Immature natural killer cell (primary cell): ENCODE results near the gene PAF1. TPM values are rescaled to one million over a fixed set of nuclear protein-coding genes. Genes with fewer than 3 reads are reported as not detected.
A peak's percentile ranks its signal among the peaks of the same experiment; 100 is the strongest.

ENCODE experiments used
- DNase-seq, 3 donors: peaks; one replicate each; pipeline ENCODE4 v3.0.0; 2022; ENCODE audit warnings: mixed read lengths in 1 of 3
- H3K27ac Mint-ChIP-seq, 6 donors: one replicate each; pipeline ENCODE4 v1.8.0; 2020; ENCODE audit warnings: mixed read lengths in 6 of 6, mild to moderate bottlenecking in 5 of 6, inconsistent platforms in 4 of 6, moderate library complexity in 3 of 6
- H3K27me3 Mint-ChIP-seq, 3 donors: one replicate each; pipeline ENCODE4 v1.8.0; 2020 to 2021; ENCODE audit warnings: low read depth in 3 of 3, mild to moderate bottlenecking in 3 of 3, mixed read lengths in 3 of 3, moderate library complexity in 3 of 3, inconsistent platforms in 1 of 3
- H3K36me3 Mint-ChIP-seq, 3 donors: one replicate each; pipeline ENCODE4 v1.8.0; 2020; ENCODE audit warnings: mixed read lengths in 3 of 3, inconsistent platforms in 2 of 3, mild to moderate bottlenecking in 2 of 3
- H3K4me1 Mint-ChIP-seq, 2 donors: one replicate each; pipeline ENCODE4 v1.8.0; 2020; ENCODE audit warnings: inconsistent platforms in 2 of 2, mild to moderate bottlenecking in 2 of 2, mixed read lengths in 2 of 2, moderate library complexity in 1 of 2
- H3K4me3 Mint-ChIP-seq, 5 donors: one replicate each; pipeline ENCODE4 v1.8.0; 2020; ENCODE audit warnings: mild to moderate bottlenecking in 5 of 5, mixed read lengths in 5 of 5, inconsistent platforms in 3 of 5, moderate library complexity in 3 of 5
- H3K9me3 Mint-ChIP-seq, 6 donors: one replicate each; pipeline ENCODE4 v1.8.0; 2020; ENCODE audit warnings: mild to moderate bottlenecking in 6 of 6, mixed read lengths in 6 of 6, inconsistent platforms in 4 of 6, moderate library complexity in 3 of 6
- polyA plus RNA-seq, 3 donors: library from polyadenylated mRNA; unstranded; fragments of 300-500 nt; fragmentation: Illumina TruSeq; gene quantifications; one replicate each; pipeline ENCODE4 v1.2.3, GENCODE V29; 2021

The PAF1 gene
- polyA plus RNA-seq, 3 donors from 2014 or later: 18.9 to 48.1 (median 31.6) TPM

DNA sequence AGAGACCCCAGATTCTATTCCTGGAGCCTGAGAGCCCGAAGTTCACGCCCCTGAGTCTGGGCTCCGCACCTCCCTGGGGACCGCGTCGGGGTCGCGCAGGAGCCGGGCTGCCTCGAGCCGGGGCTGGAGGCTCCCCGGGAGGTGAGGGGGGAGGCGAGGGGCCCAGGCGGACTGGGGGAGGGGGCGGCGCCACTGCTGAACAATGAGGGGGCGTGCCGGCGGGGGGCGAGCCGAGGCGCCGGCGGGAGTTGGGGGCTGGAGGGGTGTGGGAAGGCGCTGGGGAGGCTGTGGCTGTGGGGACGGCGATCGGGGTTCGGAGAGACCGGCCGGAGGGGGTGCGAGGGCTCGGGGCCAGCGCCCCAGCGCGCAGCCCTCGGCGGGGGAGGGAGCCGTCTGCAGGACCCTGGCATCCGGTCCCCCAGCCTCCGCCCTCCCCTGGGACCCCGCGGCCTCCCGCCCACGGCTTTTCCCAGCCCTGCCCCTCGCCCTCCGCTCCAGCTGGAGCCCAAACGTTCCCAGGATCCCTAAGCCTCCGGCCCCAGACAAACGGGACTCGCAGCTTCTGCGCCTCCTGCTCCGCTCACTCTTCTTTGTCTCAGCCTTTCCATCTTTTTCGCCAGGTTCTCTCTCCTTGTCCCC is 22.5 kb upstream of the PAF1 start:
- Mint-ChIP-seq H3K27ac (peak overlapping the region; percentile 44 to 99 (median 87)), H3K4me3 (peak overlapping the region; percentile 83 to 98 (median 86)), H3K9me3 (peaks cover 0 to 13% (median 0%) of the 10 kb centered on the region in 6 donors), H3K4me1 (peaks cover 40 to 47% of the 10 kb centered on the region in 2 donors), H3K36me3 (peaks cover 7% of the 10 kb centered on the region in 3 donors), H3K27me3 (peaks cover 42 to 54% (median 44%) of the 10 kb centered on the region in 3 donors)
- DNase-seq: no peak

DNA sequence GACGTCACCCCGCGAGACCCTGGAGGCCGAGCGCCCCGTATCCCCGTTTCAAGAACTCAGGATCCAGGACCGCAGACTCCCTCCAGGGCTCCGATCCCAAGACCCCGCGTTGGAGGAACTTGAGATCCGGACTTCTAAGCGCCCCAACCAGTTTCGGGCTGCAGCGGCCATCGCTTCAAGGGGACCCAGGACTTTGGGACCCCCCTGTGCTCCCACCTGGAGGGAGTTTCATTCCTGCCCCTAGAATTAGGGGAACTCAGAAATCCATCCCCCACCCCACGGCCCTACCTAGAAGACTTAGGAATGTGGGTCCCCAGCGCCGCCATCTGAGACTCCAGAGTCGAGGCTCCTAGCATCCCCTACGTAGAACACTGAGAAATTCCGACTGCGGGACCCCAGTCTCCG is 22.0 kb upstream of the PAF1 start:
- peak overlapping the region in 5 of 6 donors; percentile 40 to 99 (median 75) for H3K27ac Mint-ChIP-seq
- peaks cover 47 to 59% (median 50%) of the 10 kb centered on the region in 3 donors for H3K27me3 Mint-ChIP-seq
- no peak for DNase-seq
- H3K9me3 Mint-ChIP-seq: peaks cover 0 to 17% (median 0%) of the 10 kb centered on the region in 6 donors
- peaks cover 45 to 53% of the 10 kb centered on the region in 2 donors for H3K4me1 Mint-ChIP-seq
- peaks cover 12% of the 10 kb centered on the region in 3 donors for H3K36me3 Mint-ChIP-seq
- peak overlapping the region; percentile 68 to 98 (median 86) for H3K4me3 Mint-ChIP-seq

DNA sequence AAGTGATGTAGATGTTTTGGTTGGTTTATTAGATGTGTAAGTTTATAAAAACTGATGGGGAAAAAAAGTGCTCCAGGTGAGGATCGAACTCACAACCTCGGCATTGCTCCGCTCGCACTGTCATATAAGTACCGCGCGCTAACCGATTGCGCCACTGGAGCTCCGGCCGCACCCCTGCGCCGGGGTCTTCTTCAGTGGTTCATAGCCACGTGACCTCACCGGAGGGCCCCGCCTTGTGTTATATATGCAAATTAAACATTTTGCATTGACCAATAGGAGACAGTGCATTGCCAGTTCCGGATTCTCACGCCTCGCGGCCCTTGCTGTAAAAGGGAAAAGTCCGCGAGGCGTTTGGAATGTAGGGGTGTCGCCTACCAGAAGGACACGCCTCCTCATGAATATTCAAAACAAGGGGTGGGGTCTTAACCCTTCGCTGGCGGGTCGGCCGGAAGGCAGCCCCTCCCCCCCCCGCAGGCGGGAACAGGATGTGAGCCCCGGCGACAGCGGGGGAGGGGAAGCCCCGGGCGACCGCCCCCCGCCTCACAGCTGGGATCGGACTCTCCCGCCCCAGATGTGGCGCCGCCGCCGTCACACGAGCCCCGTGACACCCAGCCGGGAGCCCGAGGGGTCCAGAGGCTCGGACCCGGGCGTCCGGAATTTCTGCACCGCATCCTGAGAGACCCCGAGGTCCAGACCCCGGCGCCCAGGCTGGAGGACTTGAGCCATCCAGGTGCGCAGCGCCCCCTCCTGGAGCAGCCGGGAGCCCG is 21.4 kb upstream of the PAF1 start, which contains the start of gene PLEKHG2:
Gene PLEKHG2, plus strand, starts transcription at position 570 of the 767 bp plus-strand sequence. CDS start 1,418 bp downstream, outside the sequence.
- Mint-ChIP-seq H3K9me3 (peaks cover 0 to 19% (median 0%) of the 10 kb centered on the region in 6 donors), H3K4me3 (peak within 1 kb of the TSS; percentile 83 to 98 (median 89))
- peak; percentile 98 to 99 (median 99) for DNase-seq

GRCh38 chr19:39411832-39412099 is 20.9 kb upstream of the PAF1 start:
- peak; percentile 92 to 94 (median 93) for DNase-seq
- Mint-ChIP-seq H3K27ac (peak overlapping the region; percentile 94 to 99 (median 97)), H3K27me3 (peaks cover 58 to 70% (median 61%) of the 10 kb centered on the region in 3 donors), H3K9me3 (peaks cover 0 to 19% (median 0%) of the 10 kb centered on the region in 6 donors), H3K4me1 (peaks cover 50 to 53% of the 10 kb centered on the region in 2 donors), H3K36me3 (peaks cover 14 to 20% (median 16%) of the 10 kb centered on the region in 3 donors), H3K4me3 (peak overlapping the region; percentile 76 to 98 (median 89))

More for the DNA sequence above, 21.4 kb upstream of the PAF1 start, which contains the start of gene PLEKHG2:
- peaks cover 53 to 65% (median 55%) of the 10 kb centered on the region in 3 donors for H3K27me3 Mint-ChIP-seq
- H3K36me3 Mint-ChIP-seq: peaks cover 13 to 15% (median 14%) of the 10 kb centered on the region in 3 donors
- H3K27ac Mint-ChIP-seq: peak within 1 kb of the TSS; percentile 94 to 99 (median 97)
- H3K4me1 Mint-ChIP-seq: peaks cover 46 to 53% of the 10 kb centered on the region in 2 donors

DNA sequence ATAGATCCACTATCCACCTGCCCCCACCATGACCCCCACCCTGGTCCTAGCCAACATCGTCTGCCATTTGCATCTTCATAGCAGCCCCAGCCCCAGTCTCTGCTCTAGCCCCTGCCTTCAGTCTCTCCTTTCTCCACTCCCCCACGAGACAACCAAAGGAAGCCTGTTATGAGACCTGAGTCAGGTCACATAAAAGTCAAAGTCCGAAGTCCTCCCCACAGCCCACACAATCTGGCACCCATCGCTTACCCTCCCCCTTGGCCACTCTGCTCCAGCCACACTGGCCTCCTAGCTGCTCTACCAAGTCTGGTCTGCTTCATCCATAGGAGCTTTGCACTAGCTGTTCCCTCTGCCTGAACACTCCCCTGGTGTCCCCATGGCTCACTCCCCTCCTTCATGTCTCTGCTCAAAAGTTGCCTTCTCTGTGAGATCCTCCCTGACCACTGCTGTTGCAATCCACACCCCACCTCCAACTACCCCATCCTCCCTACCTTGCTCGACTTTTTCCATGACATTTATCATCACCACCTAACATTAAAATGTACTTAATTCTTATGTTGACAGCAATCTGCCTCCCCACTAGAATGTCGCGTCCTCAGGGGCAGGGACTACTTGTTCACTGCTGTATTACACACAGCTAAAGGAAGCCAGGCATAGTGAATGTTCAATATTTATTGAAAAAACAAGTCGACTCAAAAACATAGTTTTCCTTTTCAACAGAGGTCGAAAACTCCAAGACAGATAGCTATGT is 20.4 kb upstream of the PAF1 start:
- Mint-ChIP-seq H3K36me3 (peaks cover 14 to 20% (median 16%) of the 10 kb centered on the region in 3 donors), H3K27me3 (peaks cover 61 to 74% (median 65%) of the 10 kb centered on the region in 3 donors)

DNA sequence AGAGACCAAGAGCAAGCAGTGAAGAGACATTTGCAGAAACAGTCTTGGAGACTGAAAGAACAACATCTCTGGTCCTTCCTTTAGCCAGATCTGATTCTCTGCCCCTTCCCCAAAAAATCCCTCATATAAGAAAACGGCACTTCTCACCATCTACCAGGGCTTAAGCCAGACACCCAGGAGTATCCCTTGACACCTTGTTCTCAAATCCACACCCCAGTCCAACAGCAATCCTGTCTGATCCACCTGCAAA is 19.9 kb upstream of the PAF1 start:
- Mint-ChIP-seq H3K27ac (peak overlapping the region; percentile 94 to 99 (median 97)), H3K36me3 (peaks cover 14 to 20% (median 16%) of the 10 kb centered on the region in 3 donors), H3K4me3 (peak overlapping the region; percentile 76 to 98 (median 89)), H3K9me3 (peaks cover 0 to 19% (median 0%) of the 10 kb centered on the region in 6 donors), H3K27me3 (peaks cover 63 to 79% (median 69%) of the 10 kb centered on the region in 3 donors), H3K4me1 (peaks cover 56 to 61% of the 10 kb centered on the region in 2 donors)
- no peak for DNase-seq

More for the DNA sequence above, 20.4 kb upstream of the PAF1 start:
- H3K4me3 Mint-ChIP-seq: peak overlapping the region; percentile 76 to 98 (median 89)
- peaks cover 51 to 56% of the 10 kb centered on the region in 2 donors for H3K4me1 Mint-ChIP-seq
- DNase-seq: peak in 1 of 3 donors; percentile 60
- peak overlapping the region; percentile 94 to 99 (median 97) for H3K27ac Mint-ChIP-seq
- peaks cover 0 to 19% (median 0%) of the 10 kb centered on the region in 6 donors for H3K9me3 Mint-ChIP-seq

GRCh38 chr19:39410017-39410830 is 19.3 kb upstream of the PAF1 start:
- H3K9me3 Mint-ChIP-seq: peaks cover 0 to 19% (median 0%) of the 10 kb centered on the region in 6 donors
- H3K4me1 Mint-ChIP-seq: peaks cover 59 to 65% of the 10 kb centered on the region in 2 donors
- H3K36me3 Mint-ChIP-seq: peaks cover 14 to 20% (median 16%) of the 10 kb centered on the region in 3 donors

DNA sequence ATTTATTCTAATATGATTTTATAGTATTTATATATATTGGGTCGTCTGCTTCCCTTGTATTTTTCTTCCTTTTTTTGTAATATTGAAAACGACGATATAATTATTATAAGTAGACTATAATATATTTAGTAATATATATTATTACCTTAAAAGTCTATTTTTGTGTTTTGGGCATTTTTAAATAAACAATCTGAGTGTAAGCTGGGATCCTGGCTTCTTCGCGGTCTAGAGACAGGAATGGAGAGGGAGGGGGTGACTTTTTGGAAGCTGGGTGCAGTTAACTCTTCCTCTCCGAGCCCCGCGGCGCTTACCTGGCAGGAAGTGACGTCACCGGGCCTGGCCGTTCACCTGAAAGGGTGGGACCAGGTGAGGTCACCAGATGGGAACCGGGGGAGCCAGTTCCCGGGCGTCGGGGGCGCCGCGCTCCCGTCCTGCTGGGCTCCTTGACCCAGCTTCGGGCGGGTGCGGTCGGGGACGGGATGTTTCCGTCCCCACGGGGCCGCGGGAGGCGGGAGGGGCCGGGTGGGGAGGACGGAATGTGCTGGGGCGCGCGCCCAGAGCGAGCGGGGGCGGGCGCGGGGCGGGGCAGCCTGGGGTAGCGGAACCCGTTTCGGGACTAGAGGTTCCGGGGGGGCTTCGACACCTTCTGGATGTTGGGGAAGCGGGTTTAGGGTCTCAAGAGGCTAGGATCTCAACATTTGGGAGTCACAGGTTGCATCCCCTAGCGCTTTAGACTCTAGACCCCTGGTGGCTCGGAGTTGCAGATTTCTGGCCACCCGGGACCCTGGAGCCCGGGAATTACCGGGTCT is 18.5 kb upstream of the PAF1 start:
- H3K4me1 Mint-ChIP-seq: peaks cover 60 to 61% of the 10 kb centered on the region in 2 donors
- H3K36me3 Mint-ChIP-seq: peaks cover 14 to 20% (median 16%) of the 10 kb centered on the region in 3 donors
- H3K9me3 Mint-ChIP-seq: peaks cover 0 to 19% (median 0%) of the 10 kb centered on the region in 6 donors
- H3K27ac Mint-ChIP-seq: peak overlapping the region; percentile 95 to 100 (median 98)
- peak overlapping the region; percentile 86 to 98 (median 91) for H3K4me3 Mint-ChIP-seq
- DNase-seq: peak; percentile 88 to 91 (median 89)
- H3K27me3 Mint-ChIP-seq: peaks cover 69 to 80% (median 71%) of the 10 kb centered on the region in 3 donors

More at GRCh38 chr19:39410017-39410830, 19.3 kb upstream of the PAF1 start:
- peak; percentile 41 to 52 (median 47) for DNase-seq
- H3K27ac Mint-ChIP-seq: peak overlapping the region; percentile 94 to 99 (median 97)
- H3K4me3 Mint-ChIP-seq: peak overlapping the region; percentile 76 to 98 (median 89)
- peaks cover 65 to 82% (median 73%) of the 10 kb centered on the region in 3 donors for H3K27me3 Mint-ChIP-seq

DNA sequence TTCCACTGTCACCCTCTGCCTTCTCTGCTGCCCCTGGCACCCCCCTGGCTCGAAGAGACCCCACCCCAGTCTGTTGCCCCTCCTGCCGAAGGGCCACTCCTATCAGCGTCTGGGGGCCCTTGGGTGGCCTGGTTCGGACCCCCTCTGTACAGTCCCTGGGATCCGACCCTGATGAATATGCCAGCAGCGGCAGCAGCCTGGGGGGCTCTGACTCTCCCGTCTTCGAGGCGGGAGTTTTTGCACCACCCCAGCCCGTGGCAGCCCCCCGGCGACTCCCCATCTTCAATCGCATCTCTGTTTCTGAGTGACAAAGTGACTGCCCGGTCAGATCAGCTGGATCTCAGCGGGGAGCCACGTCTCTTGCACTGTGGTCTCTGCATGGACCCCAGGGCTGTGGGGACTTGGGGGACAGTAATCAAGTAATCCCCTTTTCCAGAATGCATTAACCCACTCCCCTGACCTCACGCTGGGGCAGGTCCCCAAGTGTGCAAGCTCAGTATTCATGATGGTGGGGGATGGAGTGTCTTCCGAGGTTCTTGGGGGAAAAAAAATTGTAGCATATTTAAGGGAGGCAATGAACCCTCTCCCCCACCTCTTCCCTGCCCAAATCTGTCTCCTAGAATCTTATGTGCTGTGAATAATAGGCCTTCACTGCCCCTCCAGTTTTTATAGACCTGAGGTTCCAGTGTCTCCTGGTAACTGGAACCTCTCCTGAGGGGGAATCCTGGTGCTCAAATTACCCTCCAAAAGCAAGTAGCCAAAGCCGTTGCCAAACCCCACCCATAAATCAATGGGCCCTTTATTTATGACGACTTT is 17.7 kb upstream of the PAF1 start:
- peak overlapping the region; percentile 84 to 98 (median 89) for H3K4me3 Mint-ChIP-seq
- H3K27me3 Mint-ChIP-seq: peaks cover 72 to 82% (median 76%) of the 10 kb centered on the region in 3 donors
- H3K9me3 Mint-ChIP-seq: peaks cover 0 to 19% (median 0%) of the 10 kb centered on the region in 6 donors
- peak; percentile 63 to 66 (median 64) for DNase-seq
- peak overlapping the region; percentile 95 to 100 (median 98) for H3K27ac Mint-ChIP-seq
- peaks cover 14 to 20% (median 16%) of the 10 kb centered on the region in 3 donors for H3K36me3 Mint-ChIP-seq
- H3K4me1 Mint-ChIP-seq: peaks cover 58 to 59% of the 10 kb centered on the region in 2 donors

GRCh38 chr19:39407660-39408391 is 16.9 kb upstream of the PAF1 start:
- peaks cover 0 to 19% (median 0%) of the 10 kb centered on the region in 6 donors for H3K9me3 Mint-ChIP-seq
- H3K4me3 Mint-ChIP-seq: peak overlapping the region; percentile 84 to 98 (median 89)
- peak overlapping the region; percentile 95 to 100 (median 98) for H3K27ac Mint-ChIP-seq
- DNase-seq: peak in 2 of 3 donors; percentile 70 to 77
- peaks cover 14 to 20% (median 16%) of the 10 kb centered on the region in 3 donors for H3K36me3 Mint-ChIP-seq
- H3K27me3 Mint-ChIP-seq: peaks cover 75 to 85% (median 82%) of the 10 kb centered on the region in 3 donors
- peaks cover 59 to 62% of the 10 kb centered on the region in 2 donors for H3K4me1 Mint-ChIP-seq

GRCh38 chr19:39407410-39407659 is 16.4 kb upstream of the PAF1 start:
- peaks cover 14 to 20% (median 16%) of the 10 kb centered on the region in 3 donors for H3K36me3 Mint-ChIP-seq
- peak overlapping the region; percentile 84 to 98 (median 89) for H3K4me3 Mint-ChIP-seq
- H3K9me3 Mint-ChIP-seq: peaks cover 0 to 19% (median 0%) of the 10 kb centered on the region in 6 donors
- DNase-seq: no peak
- H3K27ac Mint-ChIP-seq: peak overlapping the region; percentile 95 to 100 (median 98)
- peaks cover 80 to 87% (median 86%) of the 10 kb centered on the region in 3 donors for H3K27me3 Mint-ChIP-seq
- H3K4me1 Mint-ChIP-seq: peaks cover 64 to 66% of the 10 kb centered on the region in 2 donors
